Activated CD4-positive, alpha-beta T cell treated with anti-CD3 and anti-CD28 coated beads, Interleukin-2, amount 10 ng/mL, durations not matched to agents 24 days and 14 days (primary cell): ENCODE data around the gene SHOX. TPM values are rescaled to one million over a fixed set of nuclear protein-coding genes. Genes with fewer than 3 reads are reported as not detected.

ENCODE experiments used
- DNase-seq: peaks from one replicate; pipeline ENCODE4 v3.0.0; 2022
- H3K27ac Mint-ChIP-seq: one replicate; pipeline ENCODE4 v1.8.0; 2022; ENCODE audit warnings: mild to moderate bottlenecking, mixed read lengths
- H3K27me3 Mint-ChIP-seq: one replicate; pipeline ENCODE4 v1.8.0; 2022; ENCODE audit warnings: mixed read lengths
- H3K36me3 Mint-ChIP-seq: one replicate; pipeline ENCODE4 v1.8.0; 2022; ENCODE audit warnings: low read depth, mild to moderate bottlenecking, mixed read lengths
- H3K4me1 Mint-ChIP-seq: one replicate; pipeline ENCODE4 v1.8.0; 2021; ENCODE audit warnings: mixed read lengths
- H3K4me3 Mint-ChIP-seq: one replicate; pipeline ENCODE4 v1.8.0; 2022; ENCODE audit warnings: mild to moderate bottlenecking, moderate library complexity, mixed read lengths
- H3K9me3 Mint-ChIP-seq: one replicate; pipeline ENCODE4 v1.8.0; 2021; ENCODE audit warnings: mixed read lengths
- intact Hi-C: fragments of 100-400 bp; cut with micrococcal nuclease; formaldehyde crosslinking; loops from one replicate; pipeline ENCODE4 v1.15.1; 2023
- total RNA-seq: library from RNA; stranded (reverse); gene quantifications from 2 replicates; pipeline ENCODE4 v1.2.3, GENCODE V29; 2022

The SHOX gene
- total RNA-seq, 1 donor from 2014 or later = not detected

DNA sequence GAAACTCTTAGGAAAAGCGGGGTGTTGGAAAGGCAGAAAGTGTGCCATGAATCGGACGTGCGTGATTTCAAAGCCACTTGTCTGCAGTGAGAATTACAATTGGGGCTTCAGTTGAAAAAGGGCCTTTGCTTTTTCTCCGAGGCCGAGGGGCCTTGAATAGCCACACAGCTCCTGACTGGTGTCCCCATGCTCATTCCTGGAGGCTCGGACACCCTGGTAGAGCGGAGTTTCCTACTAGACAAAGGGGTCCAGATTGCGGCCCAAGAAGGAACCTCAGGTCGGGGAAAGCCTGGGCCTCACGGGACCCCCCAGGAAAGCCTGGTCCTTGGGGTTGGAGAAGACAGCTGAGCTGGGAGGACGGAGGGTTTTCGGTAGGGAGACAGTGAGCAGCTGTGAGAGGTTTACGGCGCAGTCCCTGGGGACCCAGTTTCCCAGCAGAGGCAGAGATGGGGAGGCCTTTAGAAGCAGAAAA lies 3.0 kb upstream of the SHOX start:
- H3K9me3 Mint-ChIP-seq = peaks cover 10% of the 10 kb centered on the region
- no peak overlapping the region for H3K27ac Mint-ChIP-seq
- H3K36me3 Mint-ChIP-seq = no peaks in the 10 kb centered on the region
- no peak overlapping the region for H3K4me3 Mint-ChIP-seq
- DNase-seq = peak; percentile 41
- intact Hi-C loops = no loop called here
- peaks cover 63% of the 10 kb centered on the region for H3K27me3 Mint-ChIP-seq
- H3K4me1 Mint-ChIP-seq = peaks cover 8% of the 10 kb centered on the region

DNA sequence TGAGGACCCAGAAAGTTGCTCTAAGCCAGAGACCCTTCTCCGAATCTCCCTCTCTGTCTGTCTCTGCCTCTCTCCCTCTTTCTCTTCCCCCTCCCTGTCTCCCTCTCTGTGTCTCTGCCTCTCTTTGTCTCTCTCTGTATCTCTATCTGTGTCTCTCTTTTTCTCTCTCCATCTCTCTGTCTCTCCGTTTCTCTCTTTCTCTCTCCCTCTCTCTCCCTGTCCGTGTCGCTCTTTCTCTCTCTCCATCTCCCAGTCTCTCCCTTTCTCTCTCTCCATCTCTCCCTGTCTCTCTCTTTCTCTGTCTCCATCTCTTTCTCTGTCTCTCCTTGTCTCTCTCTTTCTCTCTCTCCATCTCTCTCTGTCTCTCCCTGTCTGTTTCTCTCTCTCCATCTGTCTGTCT lies 2.6 kb upstream of the SHOX start:
- intact Hi-C loops = no loop called here
- Mint-ChIP-seq H3K4me3 (no peak overlapping the region), H3K4me1 (peaks cover 8% of the 10 kb centered on the region), H3K9me3 (peaks cover 10% of the 10 kb centered on the region), H3K27ac (no peak overlapping the region), H3K36me3 (no peaks in the 10 kb centered on the region), H3K27me3 (peaks cover 62% of the 10 kb centered on the region)
- no peak for DNase-seq

DNA sequence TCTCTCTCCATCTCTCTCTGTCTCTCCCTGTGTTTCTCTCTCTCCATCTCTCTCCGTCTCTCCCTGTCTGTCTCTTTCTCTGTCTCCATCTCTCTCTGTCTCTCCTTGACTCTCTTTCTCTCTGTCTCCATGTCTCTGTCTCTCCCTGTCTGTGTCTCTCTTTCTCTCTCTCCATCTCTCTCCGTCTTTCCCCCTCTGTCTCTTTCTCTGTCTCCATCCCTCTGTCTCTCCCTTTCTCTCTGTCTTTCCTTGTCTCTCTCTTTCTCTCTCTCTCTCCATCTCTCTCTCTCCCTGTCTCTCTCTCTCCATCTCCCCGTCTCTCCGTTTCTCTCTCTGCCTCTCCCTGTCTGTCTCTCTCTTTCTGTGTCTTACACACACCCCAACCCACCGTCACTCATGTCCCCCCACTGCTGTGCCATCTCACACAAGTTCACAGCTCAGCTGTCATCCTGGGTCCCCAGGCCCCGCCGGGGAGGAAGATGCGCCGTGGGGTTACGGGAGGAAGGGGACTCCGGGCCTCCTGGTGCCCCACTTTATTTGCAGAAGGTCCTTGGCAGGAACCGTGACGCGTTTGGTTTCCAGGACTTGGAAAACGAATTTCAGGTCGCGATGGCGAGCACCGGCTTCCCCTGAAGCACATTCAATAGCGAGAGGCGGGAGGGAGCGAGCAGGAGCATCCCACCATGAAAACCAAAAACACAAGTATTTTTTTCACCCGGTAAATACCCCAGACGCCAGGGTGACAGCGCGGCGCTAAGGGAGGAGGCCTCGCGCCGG lies 1.2 kb upstream of the SHOX start:
- H3K27me3 Mint-ChIP-seq = peaks cover 68% of the 10 kb centered on the region
- no peak overlapping the region for H3K4me3 Mint-ChIP-seq
- intact Hi-C loops = no loop called here
- H3K36me3 Mint-ChIP-seq = peaks cover 2% of the 10 kb centered on the region
- peaks cover 10% of the 10 kb centered on the region for H3K9me3 Mint-ChIP-seq
- peak overlapping the region; percentile 69 for H3K27ac Mint-ChIP-seq
- H3K4me1 Mint-ChIP-seq = peaks cover 5% of the 10 kb centered on the region
- DNase-seq = peak; percentile 41

DNA sequence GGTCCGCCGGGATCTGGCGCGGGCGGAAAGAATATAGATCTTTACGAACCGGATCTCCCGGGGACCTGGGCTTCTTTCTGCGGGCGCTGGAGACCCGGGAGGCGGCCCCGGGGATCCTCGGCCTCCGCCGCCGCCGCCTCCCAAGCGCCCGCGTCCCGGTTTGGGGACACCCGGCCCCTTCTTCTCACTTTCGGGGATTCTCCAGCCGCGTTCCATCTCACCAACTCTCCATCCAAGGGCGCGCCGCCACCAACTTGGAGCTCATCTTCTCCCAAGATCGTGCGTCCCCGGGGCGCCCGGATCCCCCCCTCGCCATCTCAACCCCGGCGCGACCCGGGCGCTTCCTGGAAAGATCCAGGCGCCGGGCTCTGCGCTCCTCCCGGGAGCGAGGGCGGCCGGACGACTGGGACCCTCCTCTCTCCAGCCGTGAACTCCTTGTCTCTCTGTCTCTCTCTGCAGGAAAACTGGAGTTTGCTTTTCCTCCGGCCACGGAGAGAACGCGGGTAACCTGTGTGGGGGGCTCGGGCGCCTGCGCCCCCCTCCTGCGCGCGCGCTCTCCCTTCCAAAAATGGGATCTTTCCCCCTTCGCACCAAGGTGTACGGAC lies 482 bp upstream of the SHOX start:
- Mint-ChIP-seq H3K4me1 (peaks cover 4% of the 10 kb centered on the region), H3K4me3 (no peak overlapping the region), H3K36me3 (peaks cover 2% of the 10 kb centered on the region), H3K27ac (peak overlapping the region; percentile 70), H3K9me3 (peaks cover 9% of the 10 kb centered on the region), H3K27me3 (peaks cover 66% of the 10 kb centered on the region)
- intact Hi-C loops = no loop called here
- DNase-seq = peak; percentile 51

DNA sequence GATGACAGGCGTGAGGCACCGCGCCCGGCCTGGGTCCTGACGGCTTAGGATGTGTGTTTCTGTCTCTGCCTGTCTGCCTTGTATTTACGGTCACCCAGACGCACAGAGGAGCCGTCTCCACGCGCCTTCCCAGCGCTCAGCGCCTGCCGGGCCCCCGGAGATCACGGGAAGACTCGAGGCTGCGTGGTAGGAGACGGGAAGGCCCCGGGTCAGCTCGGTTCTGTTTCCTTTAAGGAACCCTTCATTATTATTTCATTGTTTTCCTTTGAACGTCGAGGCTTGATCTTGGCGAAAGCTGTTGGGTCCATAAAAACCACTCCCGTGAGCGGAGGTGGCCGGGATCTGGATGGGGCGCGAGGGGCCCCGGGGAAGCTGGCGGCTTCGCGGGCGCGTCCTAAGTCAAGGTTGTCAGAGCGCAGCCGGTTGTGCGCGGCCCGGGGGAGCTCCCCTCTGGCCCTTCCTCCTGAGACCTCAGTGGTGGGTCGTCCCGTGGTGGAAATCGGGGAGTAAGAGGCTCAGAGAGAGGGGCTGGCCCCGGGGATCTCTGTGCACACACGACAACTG lies 1.3 kb downstream of the SHOX start:
- DNase-seq = no peak
- H3K27me3 Mint-ChIP-seq = peaks cover 62% of the 10 kb centered on the region
- peak overlapping the region; percentile 41 for H3K27ac Mint-ChIP-seq
- peaks cover 4% of the 10 kb centered on the region for H3K9me3 Mint-ChIP-seq
- intact Hi-C loops = no loop called here
- no peak overlapping the region for H3K4me3 Mint-ChIP-seq
- H3K36me3 Mint-ChIP-seq = peaks cover 2% of the 10 kb centered on the region
- no peaks in the 10 kb centered on the region for H3K4me1 Mint-ChIP-seq

DNA sequence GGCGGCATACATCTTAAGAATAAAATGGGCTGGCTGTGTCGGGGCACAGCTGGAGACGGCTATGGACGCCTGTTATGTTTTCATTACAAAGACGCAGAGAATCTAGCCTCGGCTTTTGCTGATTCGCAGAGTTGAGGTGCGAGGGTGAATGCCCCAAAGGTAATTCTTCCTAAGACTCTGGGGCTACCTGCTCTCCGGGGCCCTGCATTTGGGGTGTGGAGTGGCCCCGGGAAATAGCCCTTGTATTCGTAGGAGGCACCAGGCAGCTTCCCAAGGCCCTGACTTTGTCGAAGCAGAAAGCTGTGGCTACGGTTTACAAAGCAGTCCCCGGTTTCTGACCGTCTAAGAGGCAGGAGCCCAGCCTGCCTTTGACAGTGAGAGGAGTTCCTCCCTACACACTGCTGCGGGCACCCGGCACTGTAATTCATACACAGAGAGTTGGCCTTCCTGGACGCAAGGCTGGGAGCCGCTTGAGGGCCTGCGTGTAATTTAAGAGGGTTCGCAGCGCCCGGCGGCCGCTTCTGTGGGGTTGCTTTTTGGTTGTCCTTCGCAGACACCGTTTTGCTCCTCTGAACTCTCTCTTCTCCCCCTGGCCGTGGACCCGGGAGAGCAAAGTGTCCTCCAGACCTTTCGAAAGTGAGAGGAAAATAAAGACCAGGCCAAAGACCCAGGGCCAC lies 1.9 kb downstream of the SHOX start:
- DNase-seq = no peak
- peaks cover 2% of the 10 kb centered on the region for H3K36me3 Mint-ChIP-seq
- H3K4me3 Mint-ChIP-seq = no peak overlapping the region
- no peak overlapping the region for H3K27ac Mint-ChIP-seq
- peaks cover 62% of the 10 kb centered on the region for H3K27me3 Mint-ChIP-seq
- no peaks in the 10 kb centered on the region for H3K4me1 Mint-ChIP-seq
- intact Hi-C loops = no loop called here
- peaks cover 4% of the 10 kb centered on the region for H3K9me3 Mint-ChIP-seq

DNA sequence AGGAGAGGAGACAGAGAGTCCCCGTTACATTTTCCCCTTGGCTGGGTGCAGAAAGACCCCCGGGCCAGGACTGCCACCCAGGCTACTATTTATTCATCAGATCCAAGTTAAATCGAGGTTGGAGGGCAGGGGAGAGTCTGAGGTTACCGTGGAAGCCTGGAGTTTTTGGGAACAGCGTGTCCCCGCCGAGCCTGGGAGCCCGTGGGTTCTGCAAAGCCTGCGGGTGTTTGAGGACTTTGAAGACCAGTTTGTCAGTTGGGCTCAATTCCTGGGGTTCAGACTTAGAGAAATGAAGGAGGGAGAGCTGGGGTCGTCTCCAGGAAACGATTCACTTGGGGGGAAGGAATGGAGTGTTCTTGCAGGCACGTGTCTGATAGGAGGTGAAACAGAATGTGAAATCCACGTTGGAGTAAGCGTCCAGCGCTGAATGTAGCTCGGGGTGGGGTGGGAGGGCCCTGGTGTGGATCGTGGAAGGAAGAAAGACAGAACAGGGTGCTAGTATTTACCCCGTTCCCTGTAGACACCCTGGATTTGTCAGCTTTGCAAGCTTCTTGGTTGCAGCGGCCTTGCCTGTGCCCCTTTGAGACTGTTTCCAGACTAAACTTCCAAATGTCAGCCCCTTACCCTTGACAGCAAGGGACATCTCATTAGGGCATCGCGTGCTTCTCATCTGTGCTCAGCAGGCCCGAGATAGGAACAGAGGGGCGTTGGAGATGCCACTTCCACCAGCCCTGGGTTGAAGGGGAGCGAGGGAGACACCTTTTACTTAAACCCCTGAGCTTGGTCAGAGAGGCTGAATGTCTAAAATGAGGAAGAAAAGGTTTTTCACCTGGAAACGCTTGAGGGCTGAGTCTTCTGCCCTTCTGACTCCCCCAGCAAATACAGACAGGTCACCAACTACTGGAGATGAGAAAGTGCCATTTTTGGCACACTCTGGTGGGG lies 2.7 kb downstream of the SHOX start:
- peaks cover 4% of the 10 kb centered on the region for H3K9me3 Mint-ChIP-seq
- no peak overlapping the region for H3K4me3 Mint-ChIP-seq
- peak overlapping the region; percentile 17 for H3K27ac Mint-ChIP-seq
- peaks cover 65% of the 10 kb centered on the region for H3K27me3 Mint-ChIP-seq
- intact Hi-C loops = no loop called here
- peak; percentile 45 for DNase-seq
- peaks cover 2% of the 10 kb centered on the region for H3K4me1 Mint-ChIP-seq
- peaks cover 2% of the 10 kb centered on the region for H3K36me3 Mint-ChIP-seq

DNA sequence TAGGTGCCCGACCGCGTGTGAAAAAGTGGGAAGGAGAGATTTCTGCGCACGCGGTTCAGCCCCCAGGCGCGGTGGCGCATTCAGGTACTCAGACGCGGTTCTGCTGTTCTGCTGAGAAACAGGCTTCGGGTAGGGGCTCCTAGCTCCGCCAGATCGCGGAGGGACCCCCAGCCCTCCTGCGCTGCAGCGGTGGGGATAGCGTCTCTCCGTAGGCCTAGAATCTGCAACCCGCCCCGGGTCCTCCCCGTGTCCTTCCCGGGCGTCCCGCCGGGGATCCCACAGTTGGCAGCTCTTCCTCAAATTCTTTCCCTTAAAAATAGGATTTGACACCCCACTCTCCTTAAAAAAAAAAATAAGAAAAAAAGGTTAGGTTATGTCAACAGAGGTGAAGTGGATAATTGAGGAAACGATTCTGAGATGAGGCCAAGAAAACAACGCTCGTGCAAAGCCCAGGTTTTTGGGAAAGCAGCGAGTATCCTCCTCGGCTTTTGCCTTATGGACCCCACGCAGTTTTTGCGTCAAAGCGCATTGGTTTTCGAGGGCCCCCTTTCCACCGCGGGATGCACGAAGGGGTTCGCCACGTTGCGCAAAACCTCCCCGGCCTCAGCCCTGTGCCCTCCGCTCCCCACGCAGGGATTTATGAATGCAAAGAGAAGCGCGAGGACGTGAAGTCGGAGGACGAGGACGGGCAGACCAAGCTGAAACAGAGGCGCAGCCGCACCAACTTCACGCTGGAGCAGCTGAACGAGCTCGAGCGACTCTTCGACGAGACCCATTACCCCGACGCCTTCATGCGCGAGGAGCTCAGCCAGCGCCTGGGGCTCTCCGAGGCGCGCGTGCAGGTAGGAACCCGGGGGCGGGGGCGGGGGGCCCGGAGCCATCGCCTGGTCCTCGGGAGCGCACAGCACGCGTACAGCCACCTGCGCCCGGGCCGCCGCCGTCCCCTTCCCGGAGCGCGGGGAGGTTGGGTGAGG lies 3.7 kb downstream of the SHOX start:
- intact Hi-C loops = no loop called here
- Mint-ChIP-seq H3K4me1 (peaks cover 2% of the 10 kb centered on the region), H3K4me3 (no peak overlapping the region), H3K36me3 (peaks cover 2% of the 10 kb centered on the region), H3K9me3 (peaks cover under 1% of the 10 kb centered on the region), H3K27me3 (peaks cover 68% of the 10 kb centered on the region), H3K27ac (peak overlapping the region; percentile 17)
- no peak for DNase-seq

DNA sequence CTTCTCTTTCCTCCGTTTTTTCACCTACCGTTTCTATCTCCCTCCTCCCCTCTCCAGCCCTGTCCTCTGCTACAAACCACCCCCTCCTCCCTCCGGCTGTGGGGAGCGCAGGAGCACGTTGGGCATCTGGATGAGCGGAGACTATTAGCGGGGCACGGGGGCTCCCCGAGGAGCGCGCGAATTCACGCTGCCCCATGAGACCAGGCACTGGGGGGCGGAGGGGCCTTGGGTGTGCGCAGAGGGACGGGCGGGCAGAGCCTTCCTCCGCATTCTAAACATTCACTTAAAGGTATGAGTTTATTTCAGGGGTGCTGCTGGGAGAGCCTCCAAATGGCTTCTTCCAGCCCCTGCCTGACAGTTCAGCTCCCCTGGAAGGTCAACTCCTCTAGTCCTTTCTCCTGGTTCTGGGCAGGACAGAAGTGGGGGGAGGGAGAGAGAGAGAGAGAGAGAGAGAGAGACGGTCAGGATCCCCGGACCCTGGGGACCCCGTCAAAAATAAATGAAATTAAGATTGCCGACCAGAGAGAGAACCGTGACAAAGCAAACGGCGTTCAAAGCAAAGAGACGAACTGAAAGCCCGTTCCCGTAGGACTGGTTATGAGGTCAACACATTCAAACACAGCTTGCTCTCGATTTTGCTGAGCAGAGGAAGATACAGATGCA lies 5.0 kb downstream of the SHOX start:
- Mint-ChIP-seq H3K36me3 (peaks cover 2% of the 10 kb centered on the region), H3K27me3 (peaks cover 64% of the 10 kb centered on the region), H3K4me3 (no peak overlapping the region), H3K9me3 (no peaks in the 10 kb centered on the region), H3K27ac (peak overlapping the region; percentile 15), H3K4me1 (peaks cover 2% of the 10 kb centered on the region)
- intact Hi-C loops = no loop called here
- DNase-seq = no peak

DNA sequence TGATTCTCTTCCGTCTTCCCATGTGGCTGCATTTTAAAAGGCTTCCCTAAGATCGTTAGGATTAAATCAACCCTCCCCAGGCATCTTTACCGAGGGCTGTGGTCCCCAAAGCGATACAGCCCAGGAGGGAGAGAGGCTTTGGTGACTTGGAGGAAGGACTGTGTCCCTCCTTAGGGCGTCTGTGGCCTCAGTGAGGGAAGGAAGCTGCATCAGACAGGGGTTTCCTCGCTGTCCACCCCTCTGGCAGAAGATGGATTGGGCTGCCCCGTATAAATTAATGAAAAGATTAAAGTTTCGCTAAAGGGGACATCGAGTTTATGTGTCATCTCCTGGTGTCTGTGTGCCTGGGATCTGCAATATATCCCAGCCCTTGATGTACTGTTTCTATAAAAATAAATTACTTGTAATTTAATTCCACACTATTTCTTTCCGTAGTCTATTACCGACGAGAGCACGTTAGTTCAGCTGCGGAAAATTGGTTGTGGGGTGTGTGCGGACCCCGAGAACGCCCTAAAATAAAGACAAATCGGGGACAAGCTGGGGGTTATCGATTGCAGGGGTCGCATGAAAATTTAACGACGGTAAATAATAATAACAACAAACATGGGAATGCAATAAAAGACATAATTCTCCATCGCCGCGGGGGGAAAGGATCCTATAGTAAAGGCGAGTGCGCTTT lies 6.5 kb downstream of the SHOX start:
- H3K4me3 Mint-ChIP-seq = no peak overlapping the region
- H3K36me3 Mint-ChIP-seq = peaks cover 2% of the 10 kb centered on the region
- no peaks in the 10 kb centered on the region for H3K9me3 Mint-ChIP-seq
- no peak for DNase-seq
- peaks cover 55% of the 10 kb centered on the region for H3K27me3 Mint-ChIP-seq
- peaks cover 2% of the 10 kb centered on the region for H3K4me1 Mint-ChIP-seq
- intact Hi-C loops = no loop called here
- peak overlapping the region; percentile 58 for H3K27ac Mint-ChIP-seq

DNA sequence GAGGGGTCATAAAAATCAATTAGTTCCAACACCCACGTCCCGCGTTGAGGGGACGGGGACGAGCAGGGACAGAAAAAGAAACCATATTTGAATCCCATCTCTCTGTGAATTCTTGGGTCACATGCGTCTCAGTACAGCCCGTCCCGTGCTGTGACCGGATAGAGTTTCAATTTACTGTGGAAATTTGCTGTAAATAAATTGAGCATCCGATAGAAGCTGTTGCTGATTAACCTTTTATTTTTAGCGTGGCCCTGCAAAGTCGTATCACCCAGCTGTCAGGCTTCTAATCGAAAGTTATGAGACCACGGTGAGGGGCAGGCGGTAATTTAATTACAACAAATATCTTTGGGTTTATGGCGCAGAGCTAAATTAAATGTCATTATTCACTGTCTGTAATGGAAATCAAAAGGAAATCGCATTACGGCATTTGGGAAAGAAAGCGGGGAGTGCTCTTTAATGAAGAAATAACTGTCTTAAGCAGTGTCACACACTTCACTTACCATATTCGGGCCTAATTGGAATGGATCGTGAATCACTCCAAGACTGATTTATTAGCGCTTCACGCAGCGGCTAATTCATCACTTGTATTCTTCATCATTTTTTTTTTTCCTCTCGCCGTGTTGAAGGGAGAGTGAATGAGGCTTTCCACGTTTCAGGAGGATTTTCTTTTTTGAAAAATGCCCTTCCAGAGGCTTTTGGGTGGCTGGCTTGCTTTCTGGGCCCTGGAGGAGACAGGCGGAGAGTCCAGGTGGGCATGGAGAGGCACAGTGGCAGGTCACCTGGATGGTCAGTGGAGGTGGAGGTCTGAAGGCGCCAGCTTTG lies 7.3 kb downstream of the SHOX start:
- peak overlapping the region; percentile 32 for H3K27ac Mint-ChIP-seq
- no peaks in the 10 kb centered on the region for H3K9me3 Mint-ChIP-seq
- H3K4me1 Mint-ChIP-seq = peaks cover 2% of the 10 kb centered on the region
- H3K4me3 Mint-ChIP-seq = no peak overlapping the region
- no peak for DNase-seq
- intact Hi-C loops = no loop called here
- peaks cover 2% of the 10 kb centered on the region for H3K36me3 Mint-ChIP-seq
- peaks cover 50% of the 10 kb centered on the region for H3K27me3 Mint-ChIP-seq
